Endodermal cell (in vitro differentiated cells): ENCODE measurements around the gene GADL1. TPM values are rescaled to one million over a fixed set of nuclear protein-coding genes. Genes with fewer than 3 reads are reported as not detected.

Experiments
- DNase-seq: peaks from one replicate; pipeline ENCODE4 v3.0.0-alpha.2; 2017
- H3K27ac ChIP-seq: 2 replicates; pipeline ENCODE4 v1.5.1; 2013; ENCODE audit warnings: mild to moderate bottlenecking, low read depth, low read length, moderate library complexity
- H3K27me3 ChIP-seq: 2 replicates; pipeline ENCODE4 v1.6.1; 2013; ENCODE audit warnings: mild to moderate bottlenecking, low read length, moderate library complexity; ENCODE audit not compliant: insufficient read depth, control insufficient read depth, poor library complexity, severe bottlenecking
- H3K36me3 ChIP-seq: 2 replicates; pipeline ENCODE4 v1.7.0; 2013; ENCODE audit warnings: mild to moderate bottlenecking, low read length, moderate library complexity; ENCODE audit not compliant: control insufficient read depth, insufficient read depth
- H3K4me1 ChIP-seq: one replicate; pipeline ENCODE4 v1.7.0; 2013; ENCODE audit warnings: low read length; ENCODE audit not compliant: control insufficient read depth, insufficient read depth
- H3K4me3 ChIP-seq: 2 replicates; pipeline ENCODE4 v1.5.1; 2013; ENCODE audit warnings: mild to moderate bottlenecking, low read length, moderate library complexity
- H3K9ac ChIP-seq: 2 replicates; pipeline ENCODE4 v1.6.1; 2013; ENCODE audit warnings: mild to moderate bottlenecking, low read length, moderate library complexity; ENCODE audit not compliant: poor library complexity, severe bottlenecking; ENCODE audit errors: extremely low read depth
- H3K9me3 ChIP-seq: 2 replicates; pipeline ENCODE4 v1.6.1; 2013; ENCODE audit warnings: mild to moderate bottlenecking, low read length, moderate library complexity; ENCODE audit not compliant: control insufficient read depth
- H3K27ac Mint-ChIP-seq: 2 replicates; pipeline ENCODE4 v1.8.0; 2020; ENCODE audit warnings: mixed read lengths
- H3K27me3 Mint-ChIP-seq: 2 replicates; pipeline ENCODE4 v1.8.0; 2021; ENCODE audit warnings: mild to moderate bottlenecking, mixed read lengths; ENCODE audit not compliant: insufficient read depth
- H3K36me3 Mint-ChIP-seq: 2 replicates; pipeline ENCODE4 v1.8.0; 2020; ENCODE audit warnings: low read depth, mixed read lengths
- H3K4me1 Mint-ChIP-seq: 2 replicates; pipeline ENCODE4 v1.8.0; 2020; ENCODE audit warnings: mixed read lengths
- H3K4me3 Mint-ChIP-seq: 2 replicates; pipeline ENCODE4 v1.8.0; 2020; ENCODE audit warnings: mild to moderate bottlenecking, moderate library complexity, mixed read lengths
- H3K9me3 Mint-ChIP-seq: 2 replicates; pipeline ENCODE4 v1.8.0; 2020; ENCODE audit warnings: mild to moderate bottlenecking, mixed read lengths
- WGBS, 2 experiments: methylation state at CpG; one replicate each; pipeline versions ENCODE4 v1.1.5 to v1.1.7; 2013; ENCODE audit warnings: missing lambda C conversion rate in 2 of 2, mixed read lengths in 1 of 2; ENCODE audit not compliant: insufficient coverage in 1 of 2, insufficient read length in 1 of 2; 5-methylcytosine and 5-hydroxymethylcytosine counted together
- total RNA-seq, 2 donors: library from RNA; stranded (reverse); fragmentation: NEBNext Ultra II Directional in 1 of 2; extraction: Animal tissue kit (Norgen Biotek cat#: 25700) in 1 of 2; gene quantifications; 2 replicates in 1 of 2; 3 replicates in 1 of 2; pipeline ENCODE4 v1.2.1, GENCODE V29; 2021
- TF ChIP-seq, protein P1 (sequence below): fragments of 200-600 bp; sonication (generic); conservative IDR thresholded peaks from 2 replicates; pipeline ENCODE4 v1.5.0; 2021; ENCODE audit warnings: antibody characterized with exemption, mild to moderate bottlenecking

The GADL1 gene
- total RNA-seq, 2 donors from 2014 or later, result 0.11 TPM; not detected in 1

DNA sequence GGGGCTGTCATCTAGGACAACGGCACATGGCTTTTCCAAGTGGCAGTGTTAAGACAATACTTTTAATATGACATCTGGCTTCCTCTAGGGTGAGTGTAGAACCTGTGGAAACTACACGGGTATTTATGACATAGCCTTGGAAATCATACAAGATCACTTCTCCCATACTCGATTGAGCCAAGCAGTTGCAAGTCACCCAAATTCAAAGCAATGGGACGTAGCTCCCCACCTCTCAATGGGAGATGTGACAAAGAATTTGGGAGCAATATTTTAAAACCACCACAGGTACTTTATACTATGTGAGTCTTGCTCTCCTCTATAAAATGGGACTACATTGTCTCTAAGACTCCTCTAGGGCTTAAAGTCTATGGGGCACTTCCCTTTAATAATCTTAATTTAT is 194.5 kb downstream of the GADL1 start:
- peaks cover 28% of the 10 kb centered on the region for H3K9me3 ChIP-seq
- peaks cover 20% of the 10 kb centered on the region for H3K9me3 Mint-ChIP-seq
- H3K27ac ChIP-seq, result no peak overlapping the region
- 89 to 97% methylated on average over 4 of the region's 4 CpGs for WGBS, 2 experiments
- H3K27ac Mint-ChIP-seq, result no peak overlapping the region
- H3K4me1 Mint-ChIP-seq, result peaks cover 13% of the 10 kb centered on the region
- H3K27me3 ChIP-seq, result no peaks in the 10 kb centered on the region
- H3K4me3 Mint-ChIP-seq, result no peak overlapping the region
- no peak overlapping the region for H3K4me3 ChIP-seq
- H3K4me1 ChIP-seq, result no peaks in the 10 kb centered on the region
- TF ChIP-seq, protein P1, sequence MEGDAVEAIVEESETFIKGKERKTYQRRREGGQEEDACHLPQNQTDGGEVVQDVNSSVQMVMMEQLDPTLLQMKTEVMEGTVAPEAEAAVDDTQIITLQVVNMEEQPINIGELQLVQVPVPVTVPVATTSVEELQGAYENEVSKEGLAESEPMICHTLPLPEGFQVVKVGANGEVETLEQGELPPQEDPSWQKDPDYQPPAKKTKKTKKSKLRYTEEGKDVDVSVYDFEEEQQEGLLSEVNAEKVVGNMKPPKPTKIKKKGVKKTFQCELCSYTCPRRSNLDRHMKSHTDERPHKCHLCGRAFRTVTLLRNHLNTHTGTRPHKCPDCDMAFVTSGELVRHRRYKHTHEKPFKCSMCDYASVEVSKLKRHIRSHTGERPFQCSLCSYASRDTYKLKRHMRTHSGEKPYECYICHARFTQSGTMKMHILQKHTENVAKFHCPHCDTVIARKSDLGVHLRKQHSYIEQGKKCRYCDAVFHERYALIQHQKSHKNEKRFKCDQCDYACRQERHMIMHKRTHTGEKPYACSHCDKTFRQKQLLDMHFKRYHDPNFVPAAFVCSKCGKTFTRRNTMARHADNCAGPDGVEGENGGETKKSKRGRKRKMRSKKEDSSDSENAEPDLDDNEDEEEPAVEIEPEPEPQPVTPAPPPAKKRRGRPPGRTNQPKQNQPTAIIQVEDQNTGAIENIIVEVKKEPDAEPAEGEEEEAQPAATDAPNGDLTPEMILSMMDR, result no peak
- peaks cover 31% of the 10 kb centered on the region for H3K36me3 Mint-ChIP-seq
- no peak for DNase-seq
- peaks cover 9% of the 10 kb centered on the region for H3K36me3 ChIP-seq
- no peak overlapping the region for H3K9ac ChIP-seq
- H3K27me3 Mint-ChIP-seq, result no peaks in the 10 kb centered on the region

DNA sequence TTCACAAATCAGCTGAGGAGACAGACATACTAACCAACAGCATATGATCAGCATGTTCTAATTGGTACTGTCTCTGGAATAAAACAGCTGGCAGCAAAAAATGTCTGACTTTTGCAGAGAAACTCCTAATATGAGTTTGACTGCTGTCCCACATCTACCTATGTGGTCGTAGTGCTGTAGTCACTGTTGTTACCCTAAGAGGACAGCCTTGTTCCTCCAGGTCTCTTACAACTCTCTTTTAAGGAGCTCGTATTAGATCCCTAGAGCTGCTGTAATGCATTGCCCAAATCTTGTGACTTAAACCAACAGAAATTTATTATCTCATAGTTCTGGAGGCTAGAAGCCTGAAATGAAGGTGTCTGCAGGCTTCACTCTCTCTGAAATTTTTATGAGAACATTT is 195.9 kb downstream of the GADL1 start:
- H3K4me3 ChIP-seq, result no peak overlapping the region
- Mint-ChIP-seq H3K9me3 (peaks cover 16% of the 10 kb centered on the region), H3K27ac (no peak overlapping the region), H3K4me3 (no peak overlapping the region), H3K36me3 (peaks cover 29% of the 10 kb centered on the region), H3K27me3 (no peaks in the 10 kb centered on the region), H3K4me1 (peaks cover 7% of the 10 kb centered on the region)
- H3K9ac ChIP-seq, result no peak overlapping the region
- 50 to 51% methylated on average over 2 of the region's 2 CpGs for WGBS, 2 experiments
- H3K4me1 ChIP-seq, result no peaks in the 10 kb centered on the region
- no peak for DNase-seq
- TF ChIP-seq, protein P1, result no peak
- no peaks in the 10 kb centered on the region for H3K27me3 ChIP-seq
- peaks cover 21% of the 10 kb centered on the region for H3K9me3 ChIP-seq
- no peak overlapping the region for H3K27ac ChIP-seq
- H3K36me3 ChIP-seq, result peaks cover 21% of the 10 kb centered on the region

DNA sequence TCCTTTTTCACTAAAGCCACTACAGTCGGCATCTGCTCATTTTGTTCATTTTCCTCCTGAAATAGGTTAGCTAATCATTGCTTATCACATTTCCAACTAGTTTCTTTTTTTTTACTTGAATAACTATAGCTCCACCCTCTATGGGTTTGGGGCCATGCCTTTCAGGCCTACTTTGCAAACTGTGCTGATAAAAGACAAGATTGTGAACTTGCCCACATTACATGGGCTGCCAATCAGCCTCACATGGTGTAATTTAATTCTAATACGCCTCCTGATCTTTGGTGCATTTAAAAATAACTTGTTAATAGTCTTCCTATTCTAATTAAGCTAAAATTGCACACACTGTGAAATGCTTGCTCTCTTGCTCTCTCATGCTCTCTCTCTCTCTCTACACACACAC is 197.6 kb downstream of the GADL1 start:
- no peak for DNase-seq
- WGBS, 2 experiments, result 92 to 94% methylated on average over 2 of the region's 2 CpGs
- Histone ChIP-seq H3K27me3 (no peaks in the 10 kb centered on the region), H3K9ac (no peak overlapping the region), H3K9me3 (peaks cover 4% of the 10 kb centered on the region), H3K4me1 (peaks cover 5% of the 10 kb centered on the region), H3K27ac (no peak overlapping the region), H3K36me3 (peaks cover 21% of the 10 kb centered on the region), H3K4me3 (no peak overlapping the region)
- no peak overlapping the region for H3K27ac Mint-ChIP-seq
- TF ChIP-seq, protein P1, result no peak
- H3K9me3 Mint-ChIP-seq, result no peaks in the 10 kb centered on the region
- H3K36me3 Mint-ChIP-seq, result peaks cover 20% of the 10 kb centered on the region
- peaks cover 22% of the 10 kb centered on the region for H3K4me1 Mint-ChIP-seq
- no peaks in the 10 kb centered on the region for H3K27me3 Mint-ChIP-seq
- H3K4me3 Mint-ChIP-seq, result no peak overlapping the region
